Raji (cell line): Measurements from ENCODE around the gene MAP4K3.

Experiments used
- POLR2A ChIP-seq: IDR thresholded peaks from 2 replicates; pipeline ENCODE4 v1.6.1; 2011; ENCODE audit warnings: low read depth, low read length, control low read depth; ENCODE audit not compliant: insufficient read depth

MAP4K3 gene

GRCh38 chr2:39227628-39228412 is 209.3 kb downstream of the MAP4K3 start:
- TF ChIP-seq POLR2A = no peak

- no peak for TF ChIP-seq POLR2A
Observed at GRCh38 chr2:39225567-39225966, 211.5 kb downstream of the MAP4K3 start.

GRCh38 chr2:39223909-39224308 is 213.2 kb downstream of the MAP4K3 start:
- TF ChIP-seq POLR2A = no peak

GRCh38 chr2:39221459-39221858 is 215.6 kb downstream of the MAP4K3 start:
- TF ChIP-seq POLR2A = no peak

GRCh38 chr2:39220136-39220535 is 216.9 kb downstream of the MAP4K3 start:
- no peak for TF ChIP-seq POLR2A

- no peak for TF ChIP-seq POLR2A
Observed at GRCh38 chr2:39218391-39218790, 218.7 kb downstream of the MAP4K3 start.

GRCh38 chr2:39217192-39217550 is 219.9 kb downstream of the MAP4K3 start:
- TF ChIP-seq POLR2A = no peak

GRCh38 chr2:39216346-39217191 is 220.5 kb downstream of the MAP4K3 start:
- TF ChIP-seq POLR2A = no peak

GRCh38 chr2:39215545-39215944 is 221.5 kb downstream of the MAP4K3 start:
- no peak for TF ChIP-seq POLR2A

GRCh38 chr2:39213015-39213414 is 224.1 kb downstream of the MAP4K3 start:
- no peak for TF ChIP-seq POLR2A

GRCh38 chr2:39210846-39211245 is 226.2 kb downstream of the MAP4K3 start:
- no peak for TF ChIP-seq POLR2A

GRCh38 chr2:39203382-39203781 is 233.7 kb downstream of the MAP4K3 start:
- TF ChIP-seq POLR2A = no peak

- no peak for TF ChIP-seq POLR2A
Observed at GRCh38 chr2:39202639-39203369, 234.3 kb downstream of the MAP4K3 start.
